Neural crest cell (in vitro differentiated cells): ENCODE results near the gene ZBTB33. TPM values are rescaled to one million over a fixed set of nuclear protein-coding genes. Genes with fewer than 3 reads are reported as not detected.

Experiments used
- DNase-seq: peaks from one replicate; pipeline ENCODE4 v3.0.0; 2021; ENCODE audit warnings: low read depth, mixed read lengths, low spot score
- H3K27ac Mint-ChIP-seq: one replicate; pipeline ENCODE4 v1.8.0; 2021; ENCODE audit warnings: mild to moderate bottlenecking, mixed read lengths; ENCODE audit not compliant: unreplicated experiment
- H3K27me3 Mint-ChIP-seq: 2 replicates; pipeline ENCODE4 v1.8.0; 2021; ENCODE audit warnings: low read depth, mild to moderate bottlenecking, mixed read lengths
- H3K36me3 Mint-ChIP-seq: 2 replicates; pipeline ENCODE4 v1.8.0; 2021; ENCODE audit warnings: low read depth, mild to moderate bottlenecking, mixed read lengths
- H3K4me1 Mint-ChIP-seq: 2 replicates; pipeline ENCODE4 v1.8.0; 2021; ENCODE audit warnings: mixed read lengths
- H3K4me3 Mint-ChIP-seq: one replicate; pipeline ENCODE4 v1.8.0; 2021; ENCODE audit warnings: mild to moderate bottlenecking, mixed read lengths
- H3K9me3 Mint-ChIP-seq: 2 replicates; pipeline ENCODE4 v1.8.0; 2021; ENCODE audit warnings: mixed read lengths
- total RNA-seq: library from RNA; stranded (reverse); gene quantifications from 2 replicates; pipeline ENCODE4 v1.2.1, GENCODE V29; 2021
- TF ChIP-seq, protein P1 (sequence below): fragments of 200-600 bp; sonication (generic); conservative IDR thresholded peaks from 2 replicates; pipeline ENCODE4 v1.5.0; 2021; ENCODE audit warnings: antibody characterized with exemption, mild to moderate bottlenecking

Gene ZBTB33
- total RNA-seq, 1 donor from 2014 or later: 28.6 TPM

DNA sequence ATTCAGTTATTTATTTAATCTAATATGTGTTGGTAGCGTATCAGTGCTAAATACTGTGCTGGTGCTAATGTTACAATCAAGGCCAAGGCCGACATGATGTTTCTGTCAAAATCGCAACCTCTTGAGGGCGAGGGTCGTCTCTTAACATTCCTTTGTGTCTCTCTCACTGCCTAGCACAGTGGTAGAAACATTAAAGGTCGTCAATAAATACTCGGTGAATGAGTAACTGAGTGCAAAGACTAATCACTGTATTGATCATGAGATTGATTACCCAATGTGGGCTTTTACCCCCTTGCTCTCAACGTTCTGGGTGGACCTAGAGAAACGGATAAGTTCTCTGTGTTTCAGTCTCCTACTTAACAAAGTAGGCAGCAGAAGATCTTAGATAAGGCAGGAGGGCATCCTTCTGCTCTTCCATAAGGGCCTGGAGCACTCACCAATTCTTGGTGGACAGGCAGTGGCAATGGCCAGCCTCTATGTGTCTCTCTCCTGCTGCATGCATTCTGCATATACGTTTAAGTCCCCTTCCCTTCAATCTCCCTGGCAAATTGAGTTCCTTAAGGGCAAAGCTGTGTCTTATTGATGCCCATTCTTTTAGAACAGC is 30.5 kb downstream of the ZBTB33 start:
- DNase-seq: no peak
- H3K4me3 Mint-ChIP-seq: no peak overlapping the region
- H3K36me3 Mint-ChIP-seq: no peaks in the 10 kb centered on the region
- H3K27me3 Mint-ChIP-seq: no peaks in the 10 kb centered on the region
- H3K27ac Mint-ChIP-seq: no peak overlapping the region
- no peaks in the 10 kb centered on the region for H3K4me1 Mint-ChIP-seq
- H3K9me3 Mint-ChIP-seq: peaks cover 10% of the 10 kb centered on the region
- TF ChIP-seq, protein P1, sequence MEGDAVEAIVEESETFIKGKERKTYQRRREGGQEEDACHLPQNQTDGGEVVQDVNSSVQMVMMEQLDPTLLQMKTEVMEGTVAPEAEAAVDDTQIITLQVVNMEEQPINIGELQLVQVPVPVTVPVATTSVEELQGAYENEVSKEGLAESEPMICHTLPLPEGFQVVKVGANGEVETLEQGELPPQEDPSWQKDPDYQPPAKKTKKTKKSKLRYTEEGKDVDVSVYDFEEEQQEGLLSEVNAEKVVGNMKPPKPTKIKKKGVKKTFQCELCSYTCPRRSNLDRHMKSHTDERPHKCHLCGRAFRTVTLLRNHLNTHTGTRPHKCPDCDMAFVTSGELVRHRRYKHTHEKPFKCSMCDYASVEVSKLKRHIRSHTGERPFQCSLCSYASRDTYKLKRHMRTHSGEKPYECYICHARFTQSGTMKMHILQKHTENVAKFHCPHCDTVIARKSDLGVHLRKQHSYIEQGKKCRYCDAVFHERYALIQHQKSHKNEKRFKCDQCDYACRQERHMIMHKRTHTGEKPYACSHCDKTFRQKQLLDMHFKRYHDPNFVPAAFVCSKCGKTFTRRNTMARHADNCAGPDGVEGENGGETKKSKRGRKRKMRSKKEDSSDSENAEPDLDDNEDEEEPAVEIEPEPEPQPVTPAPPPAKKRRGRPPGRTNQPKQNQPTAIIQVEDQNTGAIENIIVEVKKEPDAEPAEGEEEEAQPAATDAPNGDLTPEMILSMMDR: no peak

- peaks cover 4% of the 10 kb centered on the region for H3K4me1 Mint-ChIP-seq
- no peaks in the 10 kb centered on the region for H3K27me3 Mint-ChIP-seq
- TF ChIP-seq, protein P1: no peak
- no peaks in the 10 kb centered on the region for H3K36me3 Mint-ChIP-seq
- no peak for DNase-seq
- no peak overlapping the region for H3K4me3 Mint-ChIP-seq
- peaks cover 10% of the 10 kb centered on the region for H3K9me3 Mint-ChIP-seq
- no peak overlapping the region for H3K27ac Mint-ChIP-seq
These were observed 31.1 kb downstream of the ZBTB33 start for GRCh38 chrX:120281761-120282160.

- Mint-ChIP-seq H3K9me3 (peaks cover 10% of the 10 kb centered on the region), H3K27me3 (no peaks in the 10 kb centered on the region), H3K4me1 (peaks cover 11% of the 10 kb centered on the region), H3K27ac (no peak overlapping the region), H3K36me3 (no peaks in the 10 kb centered on the region), H3K4me3 (no peak overlapping the region)
- DNase-seq: no peak
- TF ChIP-seq, protein P1: no peak
These were observed 32.1 kb downstream of the ZBTB33 start for GRCh38 chrX:120282697-120283096.

- Mint-ChIP-seq H3K27me3 (no peaks in the 10 kb centered on the region), H3K4me3 (no peak overlapping the region), H3K27ac (no peak overlapping the region), H3K36me3 (peaks cover 3% of the 10 kb centered on the region), H3K9me3 (peaks cover 18% of the 10 kb centered on the region), H3K4me1 (peaks cover 11% of the 10 kb centered on the region)
- TF ChIP-seq, protein P1: no peak
- DNase-seq: no peak
These were observed 36.3 kb downstream of the ZBTB33 start for GRCh38 chrX:120286733-120287512.

DNA sequence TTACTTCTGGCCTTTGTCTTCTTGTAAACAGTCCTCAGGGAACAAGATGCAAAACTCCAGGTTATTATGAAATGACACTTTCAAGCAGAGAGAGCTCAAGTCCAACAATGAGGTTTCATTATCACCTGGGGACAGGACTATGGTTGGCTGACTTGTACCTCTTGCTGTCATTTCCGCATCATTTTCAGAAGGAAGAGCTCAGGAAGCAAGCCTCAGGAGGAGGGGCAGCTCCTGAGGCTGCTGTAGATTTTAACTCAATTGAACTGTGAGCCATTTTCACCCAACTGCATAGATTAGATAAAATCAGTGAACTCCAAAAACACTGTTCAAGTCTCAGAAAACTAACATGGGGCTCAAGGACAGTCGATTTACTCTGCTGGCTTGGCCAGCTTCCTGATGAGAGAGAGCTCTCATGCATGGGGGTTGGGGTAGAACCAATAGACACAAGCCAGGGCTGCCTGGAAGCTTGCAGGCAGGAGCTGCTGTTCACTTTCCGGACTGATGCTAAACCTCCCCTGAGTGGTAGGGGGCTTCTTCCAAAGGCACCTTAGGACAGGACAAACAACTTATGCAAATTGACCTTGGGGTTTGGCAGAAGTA is 37.0 kb downstream of the ZBTB33 start:
- no peak for DNase-seq
- H3K4me3 Mint-ChIP-seq: no peak overlapping the region
- peaks cover 11% of the 10 kb centered on the region for H3K4me1 Mint-ChIP-seq
- H3K9me3 Mint-ChIP-seq: peaks cover 18% of the 10 kb centered on the region
- H3K27ac Mint-ChIP-seq: no peak overlapping the region
- TF ChIP-seq, protein P1: no peak
- H3K27me3 Mint-ChIP-seq: no peaks in the 10 kb centered on the region
- H3K36me3 Mint-ChIP-seq: peaks cover 3% of the 10 kb centered on the region
